NOMO-1 treated with DMSO at 0.1 percent for 48 hours (cell line): ENCODE measurements around the gene CMSS1.
"Not testable (repeated sequence)": the region's sequence is repeated elsewhere in the genome, so short reads cannot be mapped to it uniquely, and the experiment has no call there.

Experiments used
- DNase-seq: peaks from one replicate; lab custom pipeline; 2025; ENCODE audit not compliant: unreplicated experiment; lab: John Stamatoyannopoulos, UW

The CMSS1 gene

DNA sequence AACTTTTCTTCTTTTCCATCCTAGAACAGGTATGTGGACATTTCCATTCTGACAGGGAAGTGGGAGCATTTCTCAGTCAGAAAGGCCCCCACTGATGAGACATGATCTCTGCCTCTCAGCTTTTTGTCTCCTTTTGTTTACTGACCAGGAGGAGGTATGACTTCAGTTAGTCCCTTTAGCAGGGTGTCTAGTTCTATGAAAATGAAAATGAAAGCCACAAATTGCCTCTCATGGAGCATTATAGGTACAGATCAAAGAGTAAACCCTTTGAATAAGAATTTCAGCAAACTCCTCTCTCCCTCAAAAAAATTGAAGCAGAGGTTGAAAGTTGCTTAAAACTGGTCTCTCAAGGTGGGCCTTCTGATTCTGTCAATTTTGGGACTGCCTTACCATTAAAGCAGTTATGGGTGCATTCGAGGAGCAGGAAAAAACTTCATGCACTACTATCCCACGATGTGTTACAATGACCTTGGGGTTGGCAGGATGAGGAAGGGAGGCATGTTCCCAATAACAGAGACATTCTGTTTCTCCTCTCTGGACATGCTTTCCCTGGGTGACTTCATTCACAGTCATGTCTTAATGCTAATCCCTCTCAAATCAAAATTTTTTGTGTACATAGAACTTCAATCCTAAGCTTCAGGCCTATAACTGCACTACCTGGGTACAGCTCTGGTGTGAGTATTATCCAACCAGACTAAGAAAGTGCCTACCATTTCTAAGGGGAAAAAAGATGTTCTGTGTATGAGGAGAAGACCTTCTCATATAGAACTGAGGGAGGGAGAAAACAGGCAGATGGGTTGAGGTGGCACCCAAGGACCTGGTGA, 392.5 kb downstream of the CMSS1 start:
- DNase-seq = no peak

GRCh38 chr3:100210772-100211135, 393.1 kb downstream of the CMSS1 start:
- DNase-seq = no peak

- no peak for DNase-seq
Observed at GRCh38 chr3:100213891-100214573, 396.4 kb downstream of the CMSS1 start.

GRCh38 chr3:100214574-100214964, 396.9 kb downstream of the CMSS1 start:
- DNase-seq = no peak

DNA sequence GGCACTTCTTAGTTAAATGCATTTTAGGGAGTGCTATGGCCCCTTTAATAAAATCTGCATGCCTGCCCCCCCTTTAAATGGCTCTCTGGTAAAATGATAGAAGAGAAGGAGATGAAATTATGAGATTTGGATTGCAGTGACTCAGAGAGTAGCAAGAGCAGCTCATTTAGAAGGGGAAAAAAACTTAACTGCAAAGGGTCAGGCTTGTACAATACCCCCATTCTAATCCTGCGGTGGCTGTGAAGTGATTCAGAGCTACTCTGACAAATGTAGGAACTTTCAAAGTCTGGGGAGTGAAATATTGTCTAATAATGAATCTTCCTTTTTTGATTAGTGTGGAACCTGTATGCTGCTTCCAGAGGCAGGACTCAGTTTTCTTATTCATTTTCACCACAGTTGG, 399.1 kb downstream of the CMSS1 start:
- no peak for DNase-seq

DNA sequence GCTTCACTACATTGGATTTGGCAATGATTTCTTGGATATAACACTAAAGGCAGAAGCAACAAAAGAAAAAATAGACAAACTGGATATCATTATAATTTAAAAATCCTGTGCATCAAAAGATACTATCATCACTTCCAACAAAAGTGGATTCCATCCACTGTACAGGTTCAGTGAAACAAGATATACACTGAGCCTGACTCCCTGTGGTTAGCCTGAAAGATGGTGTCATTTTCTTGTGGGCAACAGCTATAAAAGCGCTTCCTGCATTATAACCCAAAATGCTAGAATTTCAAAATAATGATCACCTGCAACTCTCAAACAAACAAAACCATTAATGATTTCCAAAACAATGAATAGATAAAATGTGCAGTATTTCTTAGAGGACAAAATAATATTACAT, 403.5 kb downstream of the CMSS1 start:
- peak; percentile 6 for DNase-seq

DNA sequence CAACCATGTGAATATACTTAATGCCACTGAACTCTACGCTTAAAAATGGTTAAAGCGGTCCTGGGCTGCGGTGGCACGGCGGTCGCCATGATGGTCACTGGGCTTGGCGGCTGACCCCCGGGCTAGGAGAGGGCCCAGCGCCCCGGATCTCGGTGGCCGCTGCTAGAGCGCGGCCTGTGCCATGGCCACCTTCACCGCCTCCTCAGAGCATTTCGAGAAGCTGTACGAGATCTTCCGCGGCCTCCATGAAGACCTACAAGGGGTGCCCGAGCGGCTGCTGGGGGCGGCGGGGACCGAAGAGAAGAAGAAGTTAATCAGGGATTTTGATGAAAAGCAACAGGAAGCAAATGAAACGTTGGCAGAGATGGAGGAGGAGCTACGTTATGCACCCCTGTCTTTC, 407.5 kb downstream of the CMSS1 start:
- no peak for DNase-seq

GRCh38 chr3:100225883-100226282, 408.2 kb downstream of the CMSS1 start:
- no peak for DNase-seq

GRCh38 chr3:100226712-100227429, 409.2 kb downstream of the CMSS1 start:
- DNase-seq = no peak

DNA sequence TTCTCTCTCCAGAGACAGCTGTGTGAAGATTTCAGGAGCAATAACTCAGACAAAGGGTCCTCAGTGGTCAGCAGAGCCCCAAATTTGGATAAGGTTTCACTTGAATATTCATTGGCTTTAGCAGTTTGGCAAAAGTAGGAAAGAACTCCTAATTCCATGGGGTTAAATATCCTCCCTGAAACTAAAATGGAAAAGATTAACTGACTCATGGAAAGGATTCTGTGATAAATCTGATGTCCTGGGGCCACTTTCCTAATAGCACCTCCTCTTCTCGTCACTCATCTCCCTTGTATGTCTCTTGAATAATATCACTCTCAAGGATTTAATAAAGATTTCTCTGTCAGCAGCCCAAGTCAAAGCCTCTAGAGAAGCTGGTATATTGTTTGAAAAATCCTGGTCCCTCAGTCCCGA, 409.9 kb downstream of the CMSS1 start:
- no peak for DNase-seq

DNA sequence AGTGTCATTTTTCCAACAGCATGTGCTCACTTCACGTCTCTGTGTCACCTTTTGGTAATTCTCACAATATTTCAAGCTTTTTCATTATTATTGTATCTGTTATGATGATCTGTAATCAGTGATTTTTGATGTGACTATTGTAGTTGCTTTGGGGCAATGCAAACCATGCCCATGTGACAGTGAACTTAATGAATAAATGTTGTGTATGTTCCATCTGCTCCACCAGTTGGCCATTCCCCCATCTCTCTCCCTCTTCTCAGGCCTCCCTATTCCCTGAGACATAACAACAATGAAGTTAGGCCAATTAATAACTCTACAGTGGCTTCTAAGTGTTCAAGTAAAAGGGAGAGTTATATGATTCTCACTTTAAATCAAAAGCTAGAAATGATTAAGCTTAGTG, 410.6 kb downstream of the CMSS1 start:
- no peak for DNase-seq

GRCh38 chr3:100229188-100229587, 411.5 kb downstream of the CMSS1 start:
- DNase-seq = not testable (repeated sequence)

GRCh38 chr3:100230710-100231109, 413.0 kb downstream of the CMSS1 start:
- DNase-seq = no peak
